BJ (cell line): ENCODE results near the gene KLK15. TPM values are rescaled to one million over a fixed set of nuclear protein-coding genes. Genes with fewer than 3 reads are reported as not detected.

Experiments used
- CTCF ChIA-PET: fragments of 350-600 bp; formaldehyde crosslinking; extraction: SDS; loops from one replicate; lab custom pipeline; 2021; ENCODE audit warnings: antibody characterized with exemption, inconsistent platforms; lab: Yijun Ruan, JAX
- POLR2A ChIA-PET: fragments of 300-600 bp; sonication (Branson Sonifier 250); formaldehyde crosslinking; extraction: SDS; loops from one replicate; lab custom pipeline; 2021; ENCODE audit warnings: antibody characterized with exemption; lab: Charles Lee
- DNase-seq: peaks from one replicate; pipeline ENCODE4 v3.0.0-alpha.2; 2011; ENCODE audit warnings: low read depth
- H3K27me3 ChIP-seq: 2 replicates; pipeline ENCODE4 v1.6.0; 2011; ENCODE audit warnings: low read length; ENCODE audit not compliant: control insufficient read depth, insufficient read depth
- H3K36me3 ChIP-seq: 2 replicates; pipeline ENCODE4 v1.5.1; 2011; ENCODE audit warnings: low read length; ENCODE audit not compliant: control insufficient read depth, insufficient read depth
- H3K4me3 ChIP-seq: 2 replicates; pipeline ENCODE4 v1.5.1; 2011; ENCODE audit warnings: low read depth, mild to moderate bottlenecking, control low read depth, low read length
- polyA plus RNA-seq: library from polyadenylated mRNA; depleted of rRNA; stranded (reverse); fragments of >200 nt; gene quantifications from 2 replicates; pipeline ENCODE4 v1.2.3, GENCODE V29; 2011
- TF ChIP-seq, protein P1 (sequence below): IDR thresholded peaks from 2 replicates; pipeline ENCODE4 v1.5.1; 2011; ENCODE audit warnings: low read depth, mild to moderate bottlenecking, control low read depth, inconsistent platforms, low read length, moderate library complexity; ENCODE audit not compliant: insufficient read depth

The KLK15 gene
- polyA plus RNA-seq, 1 experiment = not detected

DNA sequence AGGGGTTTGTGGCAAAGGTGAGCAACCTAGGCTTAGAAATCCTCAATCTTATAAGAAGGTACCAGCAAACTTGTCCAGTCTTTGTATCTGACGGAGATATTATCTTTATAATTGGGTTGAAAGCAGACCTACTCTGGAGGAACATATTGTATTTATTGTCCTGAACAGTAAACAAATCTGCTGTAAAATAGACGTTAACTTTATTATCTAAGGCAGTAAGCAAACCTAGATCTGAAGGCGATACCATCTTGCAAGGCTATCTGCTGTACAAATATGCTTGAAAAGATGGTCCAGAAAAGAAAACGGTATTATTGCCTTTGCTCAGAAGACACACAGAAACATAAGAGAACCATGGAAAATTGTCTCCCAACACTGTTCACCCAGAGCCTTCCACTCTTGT is 36.1 kb upstream of the KLK15 start:
- POLR2A ChIA-PET = no interaction called here
- Histone ChIP-seq H3K36me3 (no peaks in the 10 kb centered on the region), H3K4me3 (no peak overlapping the region), H3K27me3 (no peaks in the 10 kb centered on the region; the same call in 1 of the 2 replicates)
- CTCF ChIA-PET = interaction anchor here (0.6 kb wide), 1 partner anchor 1586 kb away, joined by 4 read pairs; no protein-coding TSS in a partner anchor
- no peak for DNase-seq
- TF ChIP-seq, protein P1, sequence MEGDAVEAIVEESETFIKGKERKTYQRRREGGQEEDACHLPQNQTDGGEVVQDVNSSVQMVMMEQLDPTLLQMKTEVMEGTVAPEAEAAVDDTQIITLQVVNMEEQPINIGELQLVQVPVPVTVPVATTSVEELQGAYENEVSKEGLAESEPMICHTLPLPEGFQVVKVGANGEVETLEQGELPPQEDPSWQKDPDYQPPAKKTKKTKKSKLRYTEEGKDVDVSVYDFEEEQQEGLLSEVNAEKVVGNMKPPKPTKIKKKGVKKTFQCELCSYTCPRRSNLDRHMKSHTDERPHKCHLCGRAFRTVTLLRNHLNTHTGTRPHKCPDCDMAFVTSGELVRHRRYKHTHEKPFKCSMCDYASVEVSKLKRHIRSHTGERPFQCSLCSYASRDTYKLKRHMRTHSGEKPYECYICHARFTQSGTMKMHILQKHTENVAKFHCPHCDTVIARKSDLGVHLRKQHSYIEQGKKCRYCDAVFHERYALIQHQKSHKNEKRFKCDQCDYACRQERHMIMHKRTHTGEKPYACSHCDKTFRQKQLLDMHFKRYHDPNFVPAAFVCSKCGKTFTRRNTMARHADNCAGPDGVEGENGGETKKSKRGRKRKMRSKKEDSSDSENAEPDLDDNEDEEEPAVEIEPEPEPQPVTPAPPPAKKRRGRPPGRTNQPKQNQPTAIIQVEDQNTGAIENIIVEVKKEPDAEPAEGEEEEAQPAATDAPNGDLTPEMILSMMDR = no peak

DNA sequence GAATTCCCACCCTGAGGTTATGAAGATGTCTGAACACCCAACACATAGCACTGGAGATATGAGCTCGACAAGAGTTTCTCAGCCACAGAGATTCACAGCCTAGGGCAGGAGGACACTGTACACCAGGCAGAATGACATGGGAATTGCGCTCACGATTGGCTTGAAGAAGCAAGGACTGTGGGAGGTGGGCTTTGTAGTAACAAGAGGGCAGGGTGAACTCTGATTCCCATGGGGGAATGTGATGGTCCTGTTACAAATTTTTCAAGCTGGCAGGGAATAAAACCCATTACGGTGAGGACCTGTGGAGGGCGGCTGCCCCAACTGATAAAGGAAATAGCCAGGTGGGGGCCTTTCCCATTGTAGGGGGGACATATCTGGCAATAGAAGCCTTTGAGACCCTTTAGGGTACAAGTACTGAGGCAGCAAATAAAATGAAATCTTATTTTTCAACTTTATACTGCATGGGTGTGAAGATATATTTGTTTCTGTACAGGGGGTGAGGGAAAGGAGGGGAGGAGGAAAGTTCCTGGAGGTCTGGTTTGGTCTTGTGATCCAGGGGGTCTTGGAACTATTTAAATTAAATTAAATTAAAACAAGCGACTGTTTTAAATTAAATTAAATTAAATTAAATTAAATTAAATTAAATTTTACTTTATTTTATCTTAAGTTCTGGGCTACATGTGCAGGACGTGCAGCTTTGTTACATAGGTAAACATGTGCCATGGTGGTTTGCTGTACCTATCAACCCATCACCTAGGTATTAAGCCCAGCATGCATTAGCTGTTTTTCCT is 28.3 kb upstream of the KLK15 start:
- no peaks in the 10 kb centered on the region for H3K36me3 ChIP-seq
- H3K4me3 ChIP-seq = no peak overlapping the region
- CTCF ChIA-PET = no interaction called here
- TF ChIP-seq, protein P1 = no peak
- POLR2A ChIA-PET = no interaction called here
- no peaks in the 10 kb centered on the region for H3K27me3 ChIP-seq
- no peak for DNase-seq

DNA sequence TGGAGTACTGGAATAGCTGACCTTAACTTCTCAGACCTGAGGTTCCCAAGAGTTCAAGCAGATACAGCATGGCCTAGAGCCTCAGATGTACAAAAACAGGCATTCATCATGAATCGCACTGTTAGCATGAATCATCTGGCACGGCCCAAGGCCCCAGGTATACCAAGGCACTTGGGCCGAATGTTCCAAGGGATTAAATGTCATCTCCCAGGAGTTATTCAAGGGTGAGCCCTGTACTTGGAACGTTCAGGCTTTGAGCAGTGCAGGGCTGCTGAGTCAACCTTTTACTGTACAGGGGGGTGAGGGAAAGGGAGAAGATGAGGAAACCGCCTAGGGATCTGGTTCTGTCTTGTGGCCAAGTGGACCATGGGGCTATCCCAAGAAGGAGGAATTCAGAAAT is 27.6 kb upstream of the KLK15 start:
- Histone ChIP-seq H3K27me3 (no peaks in the 10 kb centered on the region), H3K4me3 (no peak overlapping the region), H3K36me3 (no peaks in the 10 kb centered on the region)
- TF ChIP-seq, protein P1 = no peak
- DNase-seq = no peak
- ChIA-PET POLR2A (no interaction called here), CTCF (no interaction called here)

DNA sequence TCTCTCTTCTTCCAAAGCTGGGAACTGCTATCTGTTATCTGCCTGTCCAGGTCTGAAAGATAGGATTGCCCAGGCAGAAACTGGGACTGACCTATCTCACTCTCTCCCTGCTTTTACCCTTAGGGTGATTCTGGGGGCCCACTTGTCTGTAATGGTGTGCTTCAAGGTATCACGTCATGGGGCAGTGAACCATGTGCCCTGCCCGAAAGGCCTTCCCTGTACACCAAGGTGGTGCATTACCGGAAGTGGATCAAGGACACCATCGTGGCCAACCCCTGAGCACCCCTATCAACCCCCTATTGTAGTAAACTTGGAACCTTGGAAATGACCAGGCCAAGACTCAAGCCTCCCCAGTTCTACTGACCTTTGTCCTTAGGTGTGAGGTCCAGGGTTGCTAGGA is 26.5 kb upstream of the KLK15 start:
- TF ChIP-seq, protein P1 = no peak
- Histone ChIP-seq H3K36me3 (no peaks in the 10 kb centered on the region), H3K4me3 (no peak overlapping the region), H3K27me3 (no peaks in the 10 kb centered on the region)
- no peak for DNase-seq
- ChIA-PET POLR2A (no interaction called here), CTCF (no interaction called here)

DNA sequence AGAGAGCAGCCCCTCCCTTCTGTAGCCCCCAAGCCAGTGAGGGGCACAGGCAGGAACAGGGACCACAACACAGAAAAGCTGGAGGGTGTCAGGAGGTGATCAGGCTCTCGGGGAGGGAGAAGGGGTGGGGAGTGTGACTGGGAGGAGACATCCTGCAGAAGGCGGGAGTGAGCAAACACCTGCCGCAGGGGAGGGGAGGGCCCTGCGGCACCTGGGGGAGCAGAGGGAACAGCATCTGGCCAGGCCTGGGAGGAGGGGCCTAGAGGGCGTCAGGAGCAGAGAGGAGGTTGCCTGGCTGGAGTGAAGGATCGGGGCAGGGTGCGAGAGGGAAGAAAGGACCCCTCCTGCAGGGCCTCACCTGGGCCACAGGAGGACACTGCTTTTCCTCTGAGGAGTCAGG is 25.5 kb upstream of the KLK15 start:
- ChIA-PET POLR2A (no interaction called here), CTCF (no interaction called here)
- Histone ChIP-seq H3K4me3 (no peak overlapping the region), H3K27me3 (no peaks in the 10 kb centered on the region), H3K36me3 (no peaks in the 10 kb centered on the region)
- DNase-seq = no peak
- TF ChIP-seq, protein P1 = no peak
